ENCODE data around the gene OXCT1. TPM values are rescaled to one million over a fixed set of nuclear protein-coding genes. Genes with fewer than 3 reads are reported as not detected.

The OXCT1 gene
- total and polyA plus RNA-seq, 2 donors (not counting 3 experiments of a cell fraction or from before 2014, with no cell fraction given), result 12.8 to 37.4 TPM

DNA sequence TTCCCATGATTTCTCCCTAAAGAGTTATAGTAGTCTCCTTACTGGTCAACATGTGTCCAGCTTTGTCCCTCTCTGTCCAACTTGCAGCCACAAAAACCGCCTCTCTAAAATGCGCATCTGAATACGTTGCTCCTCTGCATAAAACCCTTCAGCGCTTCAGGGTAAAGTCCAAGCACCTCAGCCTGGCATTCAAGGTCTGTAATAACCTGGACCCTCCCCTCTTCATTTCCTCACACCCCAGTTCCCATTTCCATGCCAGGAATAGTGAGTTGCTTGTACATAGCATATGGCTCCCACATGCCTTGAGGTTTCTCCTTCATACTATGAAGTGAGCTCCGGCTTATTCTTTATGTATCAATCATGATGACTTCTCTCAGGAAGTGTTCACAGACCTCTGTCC is 101.5 kb downstream of the OXCT1 start:
- Histone ChIP-seq H2AFZ (ENCODE audit: low read depth, low read length) (no peak overlapping the region), H3K27me3 (ENCODE audit: control insufficient read depth in 2 of 2, insufficient read depth in 2 of 2, low read length in 2 of 2) (no peaks in the 10 kb centered on the region), H3K9me3 (replicated peaks; ENCODE audit: control insufficient read depth, insufficient read depth, low read length) (no peaks in the 10 kb centered on the region), H3K36me3 (ENCODE audit: control insufficient read depth in 2 of 2, extremely low read depth in 1 of 2, insufficient read depth in 2 of 2, low read length in 2 of 2) (no peaks in the 10 kb centered on the region), H3K4me3 (replicated peaks in 1 of 3; ENCODE audit: insufficient read depth in 1 of 3, low read depth in 1 of 3, low read length in 3 of 3) (no peak overlapping the region), H3K4me1 (ENCODE audit: control insufficient read depth, extremely low read depth, insufficient read depth, low read length) (peaks cover 3% of the 10 kb centered on the region), H3K4me2 (ENCODE audit: insufficient read depth, low read length) (no peak overlapping the region), H3K9me1 (replicated peaks; ENCODE audit: control insufficient read depth, extremely low read depth, insufficient read depth, low read length) (no peaks in the 10 kb centered on the region), H3K9ac (replicated peaks; ENCODE audit: extremely low read depth, insufficient read depth, low read length) (no peak overlapping the region), H4K20me1 (replicated peaks; ENCODE audit: control insufficient read depth, extremely low read depth, insufficient read depth, low read length) (no peaks in the 10 kb centered on the region), H3K79me2 (ENCODE audit: control insufficient read depth, insufficient read depth, low read length) (no peaks in the 10 kb centered on the region), H3K27ac (ENCODE audit: insufficient read depth, low read depth, low read length) (no peak overlapping the region)
- ChIA-PET CTCF (interaction anchor here (1.1 to 1.7 kb wide), 3 partner anchors 9 to 75 kb away, joined by 3 to 4 read pairs (median 3); no protein-coding TSS in a partner anchor), POLR2A (no interaction called here)
- dilution Hi-C loops (cut with MboI; ENCODE audit: extremely low pct_ligation_motif_present, low sequenced_read_pairs) (no loop called here), intact Hi-C loops (cut with micrococcal nuclease) (no loop called here)
- FAIRE-seq, result no peak
- no TSS peak for BruUV-seq (replicated peaks)
- no peak for DNase-seq (ENCODE audit: low read depth, low spot score)
- TF ChIP-seq, protein P1, sequence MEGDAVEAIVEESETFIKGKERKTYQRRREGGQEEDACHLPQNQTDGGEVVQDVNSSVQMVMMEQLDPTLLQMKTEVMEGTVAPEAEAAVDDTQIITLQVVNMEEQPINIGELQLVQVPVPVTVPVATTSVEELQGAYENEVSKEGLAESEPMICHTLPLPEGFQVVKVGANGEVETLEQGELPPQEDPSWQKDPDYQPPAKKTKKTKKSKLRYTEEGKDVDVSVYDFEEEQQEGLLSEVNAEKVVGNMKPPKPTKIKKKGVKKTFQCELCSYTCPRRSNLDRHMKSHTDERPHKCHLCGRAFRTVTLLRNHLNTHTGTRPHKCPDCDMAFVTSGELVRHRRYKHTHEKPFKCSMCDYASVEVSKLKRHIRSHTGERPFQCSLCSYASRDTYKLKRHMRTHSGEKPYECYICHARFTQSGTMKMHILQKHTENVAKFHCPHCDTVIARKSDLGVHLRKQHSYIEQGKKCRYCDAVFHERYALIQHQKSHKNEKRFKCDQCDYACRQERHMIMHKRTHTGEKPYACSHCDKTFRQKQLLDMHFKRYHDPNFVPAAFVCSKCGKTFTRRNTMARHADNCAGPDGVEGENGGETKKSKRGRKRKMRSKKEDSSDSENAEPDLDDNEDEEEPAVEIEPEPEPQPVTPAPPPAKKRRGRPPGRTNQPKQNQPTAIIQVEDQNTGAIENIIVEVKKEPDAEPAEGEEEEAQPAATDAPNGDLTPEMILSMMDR (IDR thresholded peaks at IDR 0.05; ENCODE audit: extremely low read depth in 1 of 2, insufficient read depth in 1 of 2, low read depth in 1 of 2, low read length in 2 of 2), result no peak
- TF ChIP-seq EZH2 (IDR thresholded peaks at IDR 0.05; ENCODE audit: borderline replicate concordance, low read depth, low read length, severe bottlenecking) (no peak), MYC (IDR thresholded peaks at IDR 0.05; ENCODE audit: low read depth, low read length) (no peak)

DNA sequence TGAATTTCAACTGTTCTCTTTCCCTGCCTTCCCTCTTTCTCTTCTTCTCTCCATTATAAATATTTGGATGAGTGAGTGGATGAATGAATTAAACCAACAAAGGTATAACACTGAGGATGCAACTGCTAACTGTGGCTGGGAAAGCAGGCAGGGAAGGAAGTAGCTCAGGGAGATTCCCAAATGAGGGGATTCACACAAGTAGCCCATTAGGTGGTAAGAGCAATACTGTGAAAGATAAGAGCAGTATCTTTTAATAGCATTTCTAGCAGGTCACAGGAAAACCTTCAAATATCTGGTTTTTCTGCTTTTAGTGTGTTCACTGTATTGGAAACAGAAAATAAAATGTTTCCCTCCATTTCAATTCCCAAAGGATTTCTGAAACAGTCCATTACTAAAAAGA is 105.6 kb downstream of the OXCT1 start:
- Histone ChIP-seq H4K20me1 (replicated peaks; ENCODE audit: control insufficient read depth, extremely low read depth, insufficient read depth, low read length) (no peaks in the 10 kb centered on the region), H3K27ac (ENCODE audit: insufficient read depth, low read depth, low read length) (no peak overlapping the region), H3K9me1 (replicated peaks; ENCODE audit: control insufficient read depth, extremely low read depth, insufficient read depth, low read length) (peaks cover 6% of the 10 kb centered on the region), H3K4me2 (ENCODE audit: insufficient read depth, low read length) (no peak overlapping the region), H3K27me3 (ENCODE audit: control insufficient read depth in 2 of 2, insufficient read depth in 2 of 2, low read length in 2 of 2) (no peaks in the 10 kb centered on the region), H3K9ac (replicated peaks; ENCODE audit: extremely low read depth, insufficient read depth, low read length) (no peak overlapping the region), H3K4me3 (replicated peaks in 1 of 3; ENCODE audit: insufficient read depth in 1 of 3, low read depth in 1 of 3, low read length in 3 of 3) (no peak overlapping the region), H3K79me2 (ENCODE audit: control insufficient read depth, insufficient read depth, low read length) (no peaks in the 10 kb centered on the region), H3K9me3 (replicated peaks; ENCODE audit: control insufficient read depth, insufficient read depth, low read length) (no peaks in the 10 kb centered on the region), H3K36me3 (ENCODE audit: control insufficient read depth in 2 of 2, extremely low read depth in 1 of 2, insufficient read depth in 2 of 2, low read length in 2 of 2) (no peaks in the 10 kb centered on the region), H3K4me1 (ENCODE audit: control insufficient read depth, extremely low read depth, insufficient read depth, low read length) (no peaks in the 10 kb centered on the region), H2AFZ (ENCODE audit: low read depth, low read length) (no peak overlapping the region)
- DNase-seq (ENCODE audit: low read depth, low spot score) (no peak), FAIRE-seq (no peak)
- intact Hi-C loops (cut with micrococcal nuclease) (no loop called here), dilution Hi-C loops (cut with MboI; ENCODE audit: extremely low pct_ligation_motif_present, low sequenced_read_pairs) (no loop called here)
- TF ChIP-seq, protein P2, sequence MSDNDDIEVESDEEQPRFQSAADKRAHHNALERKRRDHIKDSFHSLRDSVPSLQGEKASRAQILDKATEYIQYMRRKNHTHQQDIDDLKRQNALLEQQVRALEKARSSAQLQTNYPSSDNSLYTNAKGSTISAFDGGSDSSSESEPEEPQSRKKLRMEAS (IDR thresholded peaks at IDR 0.05; ENCODE audit: insufficient read depth, insufficient read length), result no peak
- TF ChIP-seq GATA2 (IDR thresholded peaks at IDR 0.05; ENCODE audit: insufficient read depth, insufficient read length, low read depth, low read length), result no peak
- TF ChIP-seq FOS (IDR thresholded peaks at IDR 0.05; ENCODE audit: borderline replicate concordance, insufficient read depth, low read length), result no peak
- TF ChIP-seq POLR2A (IDR thresholded peaks at IDR 0.05; ENCODE audit: low read depth, low read length), result no peak
- TF ChIP-seq JUN (IDR thresholded peaks at IDR 0.05; ENCODE audit: borderline replicate concordance, insufficient read depth, insufficient read length, low read depth), result no peak
- TF ChIP-seq MYC (IDR thresholded peaks at IDR 0.05; ENCODE audit: low read depth, low read length), result no peak
- TF ChIP-seq EZH2 (IDR thresholded peaks at IDR 0.05; ENCODE audit: borderline replicate concordance, low read depth, low read length, severe bottlenecking), result no peak
- BruUV-seq (replicated peaks), result no TSS peak
- ChIA-PET CTCF (interaction anchor here (0.5 to 1.2 kb wide), 2 partner anchors 24 to 31 kb away, joined by 3 to 4 read pairs; no protein-coding TSS in a partner anchor), POLR2A (no interaction called here)
